T-cell (primary cell): ENCODE data around the gene YJEFN3. TPM values are rescaled to one million over a fixed set of nuclear protein-coding genes. Genes with fewer than 3 reads are reported as not detected.

Experiments used
- ATAC-seq, 4 experiments: fragments of 200-7000 bp in 3 of 4; fragments of 150-1000 bp in 1 of 4; cut with Tn5 transposase; replicated peaks in 1 of 4; 1 replicate in 3 of 4; 2 replicates in 1 of 4; pipeline ENCODE4 v1.10.0; 2021; ENCODE audit warnings: moderate library complexity in 3 of 4, mild to moderate bottlenecking in 2 of 4, moderate number of reproducible peaks in 1 of 4
- CTCF ChIA-PET, 2 donors: fragments of 300-600 bp; sonication (Branson Sonifier 250); formaldehyde crosslinking; loops; one replicate each; lab custom pipeline; 2022; ENCODE audit warnings: antibody characterized with exemption in 2 of 2; lab: Charles Lee
- POLR2A ChIA-PET, 2 donors: fragments of 300-600 bp; sonication (Branson Sonifier 250); formaldehyde crosslinking; loops; one replicate each; lab custom pipeline; 2022; ENCODE audit warnings: antibody characterized with exemption in 2 of 2; lab: Charles Lee
- DNase-seq, 35 experiments: peaks; one replicate each; pipeline versions ENCODE4 v3.0.0 to v3.0.0-alpha.2; 2013 to 2023
- H3K27ac ChIP-seq: one replicate; pipeline ENCODE4 v1.5.1; 2013; ENCODE audit warnings: low read length
- H3K27me3 ChIP-seq, 2 experiments: replicated peaks in 1 of 2; 1 replicate in 1 of 2; 2 replicates in 1 of 2; pipeline versions ENCODE4 v1.6.1 to v1.7.0; 2013; ENCODE audit warnings: low read length in 1 of 2, mixed read lengths in 1 of 2; ENCODE audit not compliant: control insufficient read depth in 2 of 2, insufficient read depth in 2 of 2; ENCODE audit errors: extremely low read depth in 1 of 2
- H3K36me3 ChIP-seq, 2 donors: 1 replicate in 1 of 2; 2 replicates in 1 of 2; pipeline versions ENCODE4 v1.6.1 to v1.7.0; 2013; ENCODE audit warnings: low read length in 1 of 2; ENCODE audit not compliant: control insufficient read depth in 2 of 2, insufficient read depth in 1 of 2; ENCODE audit errors: extremely low read depth in 1 of 2
- H3K4me1 ChIP-seq, 2 experiments: 1 replicate in 1 of 2; 2 replicates in 1 of 2; pipeline versions ENCODE4 v1.6.1 to v1.7.0; 2013; ENCODE audit warnings: low read length in 2 of 2, mixed read lengths in 1 of 2; ENCODE audit not compliant: insufficient read depth in 2 of 2, control insufficient read depth in 1 of 2; ENCODE audit errors: extremely low read depth in 1 of 2
- H3K4me3 ChIP-seq, 2 donors: 1 replicate in 1 of 2; 2 replicates in 1 of 2; pipeline versions ENCODE4 v1.5.1 to v1.7.0; 2013; ENCODE audit warnings: mild to moderate bottlenecking in 2 of 2, low read length in 1 of 2, moderate library complexity in 1 of 2; ENCODE audit not compliant: control insufficient read depth in 1 of 2; ENCODE audit errors: extremely low read depth in 1 of 2
- H3K9me3 ChIP-seq: 2 replicates; pipeline ENCODE4 v1.7.0; 2013
- H3K27ac Mint-ChIP-seq, 2 donors: one replicate each; pipeline ENCODE4 v1.8.0; 2020 to 2021; ENCODE audit warnings: mild to moderate bottlenecking in 2 of 2, mixed read lengths in 2 of 2
- H3K27me3 Mint-ChIP-seq, 2 donors: one replicate each; pipeline ENCODE4 v1.8.0; 2021 to 2022; ENCODE audit warnings: mixed read lengths in 2 of 2
- H3K36me3 Mint-ChIP-seq: one replicate; pipeline ENCODE4 v1.8.0; 2021; ENCODE audit warnings: mixed read lengths
- H3K4me1 Mint-ChIP-seq, 3 donors: one replicate each; pipeline ENCODE4 v1.8.0; 2020 to 2022; ENCODE audit warnings: mixed read lengths in 3 of 3, mild to moderate bottlenecking in 1 of 3
- H3K4me3 Mint-ChIP-seq, 3 donors: one replicate each; pipeline ENCODE4 v1.8.0; 2020 to 2022; ENCODE audit warnings: mild to moderate bottlenecking in 3 of 3, mixed read lengths in 3 of 3, moderate library complexity in 3 of 3
- H3K9me3 Mint-ChIP-seq, 3 donors: one replicate each; pipeline ENCODE4 v1.8.0; 2020 to 2022; ENCODE audit warnings: mixed read lengths in 3 of 3
- WGBS: methylation state at CpG from one replicate; pipeline ENCODE4 v1.1.5; 2013; ENCODE audit warnings: missing lambda C conversion rate; ENCODE audit not compliant: insufficient coverage; 5-methylcytosine and 5-hydroxymethylcytosine counted together
- total RNA-seq, 35 experiments: library from RNA in 6 of 35; stranded (reverse) in 6 of 35; fragments of 120-200 nt in 1 of 35; gene quantifications; one replicate each; pipeline versions ENCODE4 v1.2.1 to v1.2.4 and lab custom pipeline; 2013 to 2026

YJEFN3 gene
- total RNA-seq, 5 donors from 2014 or later (not counting 1 experiment from before 2014, with no cell fraction given), result 5.4 to 14.2 (median 12.5) TPM

DNA sequence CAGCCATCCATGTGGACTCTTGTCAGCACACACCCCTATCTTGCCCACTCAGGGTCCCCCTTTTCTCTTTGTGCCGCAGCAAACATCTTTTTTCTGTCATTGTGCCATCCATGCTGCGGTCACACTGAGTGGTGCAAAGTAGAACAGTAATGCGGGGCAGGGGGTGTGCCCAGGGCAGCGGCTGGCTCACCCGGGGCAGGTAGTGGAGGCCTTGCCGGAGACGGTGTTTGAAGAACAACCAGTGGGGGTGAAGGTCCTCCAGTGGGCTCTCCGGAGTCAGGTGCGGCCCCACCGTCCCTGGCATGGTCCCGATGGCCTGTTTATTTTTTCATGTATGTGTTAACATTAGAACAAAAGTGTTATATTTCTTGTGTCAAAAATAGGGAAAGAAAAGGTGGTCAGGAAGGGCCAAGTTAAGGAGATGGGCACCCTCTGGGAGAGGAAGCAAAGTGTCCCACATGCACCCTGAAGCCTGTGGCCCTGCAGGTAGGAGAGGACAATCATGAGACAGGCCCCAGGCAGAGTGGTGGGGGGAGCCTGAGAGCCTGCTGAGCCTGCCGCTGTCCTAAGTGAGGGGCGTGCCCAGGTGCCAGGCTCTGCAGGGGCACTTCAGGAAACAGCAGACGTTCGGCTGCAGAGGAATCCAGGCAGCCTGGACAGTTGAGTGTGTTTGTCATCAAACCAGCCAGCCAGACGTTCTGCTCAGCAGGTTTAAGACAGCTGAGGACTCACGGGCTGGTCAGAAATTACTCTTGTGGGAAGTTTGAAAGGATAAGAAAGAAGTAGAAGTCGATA lies 25.7 kb upstream of the YJEFN3 start:
- POLR2A ChIA-PET, result no interaction called here
- H3K4me3 Mint-ChIP-seq, result no peak overlapping the region
- ATAC-seq (no peak), DNase-seq (no peak)
- CTCF ChIA-PET, result interaction anchor here in 1 of 2 donors (0.6 kb wide), 1 partner anchor 35 kb away, joined by 3 read pairs; no protein-coding TSS in a partner anchor
- no peaks in the 10 kb centered on the region for H3K4me1 Mint-ChIP-seq
- H3K27ac Mint-ChIP-seq, result peak overlapping the region in 1 of 2 donors; percentile 2
- Histone ChIP-seq H3K4me3 (no peak overlapping the region), H3K9me3 (no peaks in the 10 kb centered on the region), H3K4me1 (no peaks in the 10 kb centered on the region), H3K27me3 (no peaks in the 10 kb centered on the region), H3K36me3 (peaks cover 35 to 96% of the 10 kb centered on the region in 2 donors), H3K27ac (no peak overlapping the region)
- WGBS, result 94% methylated on average over 14 of the region's 18 CpGs
- peaks cover 53% of the 10 kb centered on the region for H3K36me3 Mint-ChIP-seq
- no peaks in the 10 kb centered on the region for H3K9me3 Mint-ChIP-seq
- H3K27me3 Mint-ChIP-seq, result no peaks in the 10 kb centered on the region

GRCh38 chr19:19504754-19505668 lies 23.7 kb upstream of the YJEFN3 start:
- ChIA-PET CTCF (no interaction called here), POLR2A (interaction anchor here in 1 of 2 donors (0.6 kb wide), 1 partner anchor 62 kb away, joined by 8 read pairs; no protein-coding TSS in a partner anchor)
- Histone ChIP-seq H3K27ac (no peak overlapping the region), H3K4me1 (no peaks in the 10 kb centered on the region), H3K4me3 (no peak overlapping the region), H3K9me3 (no peaks in the 10 kb centered on the region), H3K36me3 (peaks cover 25 to 80% of the 10 kb centered on the region in 2 donors), H3K27me3 (no peaks in the 10 kb centered on the region)
- no peaks in the 10 kb centered on the region for H3K4me1 Mint-ChIP-seq
- no peak overlapping the region for H3K4me3 Mint-ChIP-seq
- H3K27ac Mint-ChIP-seq, result no peak overlapping the region
- DNase-seq (no peak), ATAC-seq (no peak)
- WGBS, result 96% methylated on average over 18 of the region's 23 CpGs
- H3K27me3 Mint-ChIP-seq, result no peaks in the 10 kb centered on the region
- peaks cover 49% of the 10 kb centered on the region for H3K36me3 Mint-ChIP-seq
- no peaks in the 10 kb centered on the region for H3K9me3 Mint-ChIP-seq

- no peak for ATAC-seq
- Mint-ChIP-seq H3K4me3 (no peak overlapping the region), H3K27me3 (no peaks in the 10 kb centered on the region), H3K27ac (no peak overlapping the region), H3K4me1 (no peaks in the 10 kb centered on the region), H3K9me3 (no peaks in the 10 kb centered on the region), H3K36me3 (peaks cover 43% of the 10 kb centered on the region)
- no peak overlapping the region for H3K27ac ChIP-seq
- no peaks in the 10 kb centered on the region for H3K9me3 ChIP-seq
- no peaks in the 10 kb centered on the region for H3K4me1 ChIP-seq
- H3K4me3 ChIP-seq, result no peak overlapping the region
- WGBS, result 97% methylated on average over 19 of the region's 27 CpGs
- H3K36me3 ChIP-seq, result peaks cover 19 to 72% of the 10 kb centered on the region in 2 donors
- POLR2A ChIA-PET, result no interaction called here
- CTCF ChIA-PET, result no interaction called here
- no peaks in the 10 kb centered on the region for H3K27me3 ChIP-seq
- no peak for DNase-seq
Measured at GRCh38 chr19:19505669-19506326, 22.9 kb upstream of the YJEFN3 start.

GRCh38 chr19:19506592-19506991 lies 22.1 kb upstream of the YJEFN3 start:
- CTCF ChIA-PET, result no interaction called here
- POLR2A ChIA-PET, result no interaction called here
- H3K36me3 Mint-ChIP-seq, result peaks cover 39% of the 10 kb centered on the region

GRCh38 chr19:19507354-19507753 lies 21.4 kb upstream of the YJEFN3 start:
- DNase-seq, result no peak
- H3K27ac ChIP-seq, result no peak overlapping the region
- peaks cover 0 to 1% (median 0%) of the 10 kb centered on the region in 3 donors for H3K4me1 Mint-ChIP-seq
- no peak overlapping the region for H3K4me3 Mint-ChIP-seq
- no peak for ATAC-seq
- no peaks in the 10 kb centered on the region for H3K4me1 ChIP-seq
- no peaks in the 10 kb centered on the region for H3K9me3 Mint-ChIP-seq
- peaks cover 34% of the 10 kb centered on the region for H3K36me3 Mint-ChIP-seq
- no peak overlapping the region for H3K4me3 ChIP-seq
- WGBS, result 83% methylated on average over 6 of the region's 8 CpGs
- H3K27ac Mint-ChIP-seq, result no peak overlapping the region
- ChIA-PET CTCF (no interaction called here), POLR2A (no interaction called here)
- H3K27me3 ChIP-seq, result no peaks in the 10 kb centered on the region
- H3K27me3 Mint-ChIP-seq, result no peaks in the 10 kb centered on the region
- peaks cover 7 to 56% of the 10 kb centered on the region in 2 donors for H3K36me3 ChIP-seq
- H3K9me3 ChIP-seq, result no peaks in the 10 kb centered on the region

More at GRCh38 chr19:19506592-19506991, 22.1 kb upstream of the YJEFN3 start:
- Mint-ChIP-seq H3K4me1 (no peaks in the 10 kb centered on the region), H3K9me3 (no peaks in the 10 kb centered on the region), H3K27ac (peak overlapping the region; percentile 28 to 31), H3K27me3 (no peaks in the 10 kb centered on the region), H3K4me3 (no peak overlapping the region)
- DNase-seq (no peak), ATAC-seq (no peak)
- H3K4me3 ChIP-seq, result no peak overlapping the region
- 90% methylated on average over 10 of the region's 12 CpGs for WGBS
- H3K27ac ChIP-seq, result no peak overlapping the region
- no peaks in the 10 kb centered on the region for H3K27me3 ChIP-seq
- no peaks in the 10 kb centered on the region for H3K9me3 ChIP-seq
- H3K36me3 ChIP-seq, result peaks cover 13 to 64% of the 10 kb centered on the region in 2 donors
- H3K4me1 ChIP-seq, result no peaks in the 10 kb centered on the region

DNA sequence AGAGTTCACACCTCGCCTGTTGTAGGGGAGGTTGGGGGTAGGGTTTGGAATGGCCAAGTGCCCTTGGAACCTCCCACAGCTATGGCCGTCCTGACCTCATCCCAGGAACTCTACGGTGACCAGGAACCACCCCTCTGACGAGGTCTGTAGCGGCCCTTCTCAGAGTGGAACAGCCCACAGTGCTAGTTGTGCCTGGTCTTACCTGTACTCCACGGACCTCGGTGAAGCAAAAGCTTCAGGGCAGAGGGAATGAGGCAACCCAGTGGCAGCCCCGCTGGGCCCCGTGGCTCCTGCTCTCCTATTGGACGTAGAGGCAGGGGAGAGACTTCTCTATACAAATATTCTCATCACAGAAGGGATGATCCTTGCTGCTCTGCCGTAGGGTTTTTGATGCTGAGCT lies 20.5 kb upstream of the YJEFN3 start:
- ChIA-PET POLR2A (interaction anchor here in 1 of 2 donors (0.5 kb wide), 1 partner anchor 434 kb away, joined by 5 read pairs; no protein-coding TSS in a partner anchor), CTCF (interaction anchor here in 1 of 2 donors (0.6 kb wide), 1 partner anchor 334 kb away, joined by 3 read pairs; no protein-coding TSS in a partner anchor)
- peaks cover 0 to 1% (median 0%) of the 10 kb centered on the region in 3 donors for H3K4me1 Mint-ChIP-seq
- peak overlapping the region in 1 of 2 donors; percentile 16 for H3K27ac Mint-ChIP-seq
- Histone ChIP-seq H3K36me3 (peaks cover 0 to 48% of the 10 kb centered on the region in 2 donors), H3K27me3 (no peaks in the 10 kb centered on the region), H3K4me1 (no peaks in the 10 kb centered on the region), H3K4me3 (no peak overlapping the region), H3K27ac (no peak overlapping the region), H3K9me3 (no peaks in the 10 kb centered on the region)
- no peak overlapping the region for H3K4me3 Mint-ChIP-seq
- H3K36me3 Mint-ChIP-seq, result peaks cover 25% of the 10 kb centered on the region
- no peak for ATAC-seq
- WGBS, result 95% methylated on average over 7 of the region's 11 CpGs
- H3K27me3 Mint-ChIP-seq, result no peaks in the 10 kb centered on the region
- DNase-seq, result no peak
- H3K9me3 Mint-ChIP-seq, result no peaks in the 10 kb centered on the region
